IMR-90 (cell line): ENCODE results near the gene CFH.

Source experiments
- BHLHE40 ChIP-seq: fragments of 150-350 bp; IDR thresholded peaks from 2 replicates; pipeline ENCODE4 v1.6.1; 2016; ENCODE audit warnings: mild to moderate bottlenecking, low read depth, low read length
- CEBPB ChIP-seq: IDR thresholded peaks from 2 replicates; pipeline ENCODE4 v1.6.1; 2012; ENCODE audit warnings: low read depth, low read length, improper control_type of control experiment
- CHD1 ChIP-seq: IDR thresholded peaks from 2 replicates; pipeline ENCODE4 v1.6.1; 2012; ENCODE audit warnings: low read depth, low read length, improper control_type of control experiment
- FOS ChIP-seq: fragments of 150-350 bp; IDR thresholded peaks from 2 replicates; pipeline ENCODE4 v1.6.1; 2016; ENCODE audit warnings: low read depth, low read length
- MAFK ChIP-seq: IDR thresholded peaks from 2 replicates; pipeline ENCODE4 v1.6.1; 2012; ENCODE audit warnings: low read depth, low read length, improper control_type of control experiment
- MAZ ChIP-seq: IDR thresholded peaks from 2 replicates; pipeline ENCODE4 v1.6.1; 2012; ENCODE audit warnings: low read depth, mild to moderate bottlenecking, low read length, improper control_type of control experiment, moderate library complexity, borderline replicate concordance
- NFE2L2 ChIP-seq: fragments of 150-350 bp; IDR thresholded peaks from 2 replicates; pipeline ENCODE4 v1.6.1; 2016; ENCODE audit warnings: low read depth, mild to moderate bottlenecking, low read length
- POLR2A ChIP-seq: IDR thresholded peaks from 2 replicates; pipeline ENCODE4 v1.6.1; 2012; ENCODE audit warnings: mild to moderate bottlenecking, low read depth, low read length
- RAD21 ChIP-seq: IDR thresholded peaks from 2 replicates; pipeline ENCODE4 v1.6.1; 2012; ENCODE audit warnings: low read length, improper control_type of control experiment
- RFX5 ChIP-seq: IDR thresholded peaks from 2 replicates; pipeline ENCODE4 v1.8.0; 2012; ENCODE audit warnings: low read depth, mild to moderate bottlenecking, low read length, moderate library complexity
- SMC3 ChIP-seq: fragments of 150-350 bp; IDR thresholded peaks from 2 replicates; pipeline ENCODE4 v1.6.1; 2016; ENCODE audit warnings: low read depth, mild to moderate bottlenecking, antibody characterized with exemption, low read length, moderate library complexity
- USF2 ChIP-seq: fragments of 150-350 bp; IDR thresholded peaks from 2 replicates; pipeline ENCODE4 v1.6.1; 2017; ENCODE audit warnings: mild to moderate bottlenecking, antibody characterized with exemption, low read length, low read depth
- TF ChIP-seq, protein P1 (sequence below): conservative IDR thresholded peaks from 2 replicates; pipeline ENCODE4 v1.5.1; 2012; ENCODE audit warnings: mild to moderate bottlenecking, low read depth, low read length, improper control_type of control experiment

DNA sequence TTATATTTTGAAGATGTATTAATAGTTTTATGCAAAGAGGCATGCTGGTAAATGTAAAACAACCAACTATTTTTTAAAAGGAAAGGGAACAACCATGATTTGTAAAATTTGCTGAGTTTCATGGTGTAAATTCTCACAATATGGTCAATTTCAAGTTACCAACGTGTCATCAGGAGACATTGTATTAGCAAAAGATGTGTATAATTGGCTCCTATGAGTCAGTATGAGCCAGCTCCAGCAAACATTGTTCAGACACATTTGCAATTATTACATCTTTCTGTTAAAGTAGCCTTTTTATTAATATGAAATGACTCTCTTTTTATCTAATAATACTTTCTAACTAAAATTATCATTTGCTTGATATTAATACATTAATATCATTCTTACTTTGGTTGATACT is 15.3 kb downstream of the CFH start:
- TF ChIP-seq, protein P1, sequence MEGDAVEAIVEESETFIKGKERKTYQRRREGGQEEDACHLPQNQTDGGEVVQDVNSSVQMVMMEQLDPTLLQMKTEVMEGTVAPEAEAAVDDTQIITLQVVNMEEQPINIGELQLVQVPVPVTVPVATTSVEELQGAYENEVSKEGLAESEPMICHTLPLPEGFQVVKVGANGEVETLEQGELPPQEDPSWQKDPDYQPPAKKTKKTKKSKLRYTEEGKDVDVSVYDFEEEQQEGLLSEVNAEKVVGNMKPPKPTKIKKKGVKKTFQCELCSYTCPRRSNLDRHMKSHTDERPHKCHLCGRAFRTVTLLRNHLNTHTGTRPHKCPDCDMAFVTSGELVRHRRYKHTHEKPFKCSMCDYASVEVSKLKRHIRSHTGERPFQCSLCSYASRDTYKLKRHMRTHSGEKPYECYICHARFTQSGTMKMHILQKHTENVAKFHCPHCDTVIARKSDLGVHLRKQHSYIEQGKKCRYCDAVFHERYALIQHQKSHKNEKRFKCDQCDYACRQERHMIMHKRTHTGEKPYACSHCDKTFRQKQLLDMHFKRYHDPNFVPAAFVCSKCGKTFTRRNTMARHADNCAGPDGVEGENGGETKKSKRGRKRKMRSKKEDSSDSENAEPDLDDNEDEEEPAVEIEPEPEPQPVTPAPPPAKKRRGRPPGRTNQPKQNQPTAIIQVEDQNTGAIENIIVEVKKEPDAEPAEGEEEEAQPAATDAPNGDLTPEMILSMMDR, result no peak
- no peak for TF ChIP-seq MAFK
- TF ChIP-seq CEBPB, result no peak
- no peak for TF ChIP-seq SMC3
- TF ChIP-seq USF2, result no peak
- no peak for TF ChIP-seq CHD1
- TF ChIP-seq FOS, result no peak
- no peak for TF ChIP-seq POLR2A
- no peak for TF ChIP-seq RFX5
- no peak for TF ChIP-seq RAD21
- TF ChIP-seq NFE2L2, result no peak
- TF ChIP-seq MAZ, result no peak
- TF ChIP-seq BHLHE40, result no peak
